Astrocyte (in vitro differentiated cells and primary cell): ENCODE results near the gene GRB10.

ENCODE experiments used
- EZH2 ChIP-seq: IDR thresholded peaks from 2 replicates; pipeline ENCODE4 v1.6.1; 2012; ENCODE audit warnings: mild to moderate bottlenecking, low read length, inconsistent platforms; ENCODE audit not compliant: insufficient read depth
- TF ChIP-seq, protein P1 (sequence below): IDR thresholded peaks from 2 replicates; pipeline ENCODE4 v1.5.1; 2011; ENCODE audit warnings: low read depth, mild to moderate bottlenecking, inconsistent platforms, low read length, moderate library complexity; ENCODE audit not compliant: insufficient read depth

DNA sequence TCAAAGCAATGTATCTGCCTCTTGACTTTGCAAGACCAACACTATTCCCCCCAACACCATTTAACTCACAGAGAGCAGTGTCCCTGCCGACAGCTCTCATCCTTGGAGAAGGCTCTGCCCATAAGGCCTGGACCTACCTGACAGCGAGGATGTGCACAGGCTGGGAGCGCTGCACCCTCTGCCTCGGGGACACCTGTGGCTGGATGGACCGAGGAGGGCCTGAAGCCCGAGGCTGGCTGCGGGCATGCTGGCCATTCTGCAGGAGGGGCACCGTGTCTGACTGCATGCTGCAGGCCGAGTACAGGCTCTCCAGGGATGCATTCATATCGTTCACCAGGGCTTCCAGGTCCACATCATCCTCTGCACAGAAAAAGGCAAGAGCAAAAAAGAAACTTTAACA lies 108.4 kb downstream of the GRB10 start:
- no peak for TF ChIP-seq EZH2
- TF ChIP-seq, protein P1, sequence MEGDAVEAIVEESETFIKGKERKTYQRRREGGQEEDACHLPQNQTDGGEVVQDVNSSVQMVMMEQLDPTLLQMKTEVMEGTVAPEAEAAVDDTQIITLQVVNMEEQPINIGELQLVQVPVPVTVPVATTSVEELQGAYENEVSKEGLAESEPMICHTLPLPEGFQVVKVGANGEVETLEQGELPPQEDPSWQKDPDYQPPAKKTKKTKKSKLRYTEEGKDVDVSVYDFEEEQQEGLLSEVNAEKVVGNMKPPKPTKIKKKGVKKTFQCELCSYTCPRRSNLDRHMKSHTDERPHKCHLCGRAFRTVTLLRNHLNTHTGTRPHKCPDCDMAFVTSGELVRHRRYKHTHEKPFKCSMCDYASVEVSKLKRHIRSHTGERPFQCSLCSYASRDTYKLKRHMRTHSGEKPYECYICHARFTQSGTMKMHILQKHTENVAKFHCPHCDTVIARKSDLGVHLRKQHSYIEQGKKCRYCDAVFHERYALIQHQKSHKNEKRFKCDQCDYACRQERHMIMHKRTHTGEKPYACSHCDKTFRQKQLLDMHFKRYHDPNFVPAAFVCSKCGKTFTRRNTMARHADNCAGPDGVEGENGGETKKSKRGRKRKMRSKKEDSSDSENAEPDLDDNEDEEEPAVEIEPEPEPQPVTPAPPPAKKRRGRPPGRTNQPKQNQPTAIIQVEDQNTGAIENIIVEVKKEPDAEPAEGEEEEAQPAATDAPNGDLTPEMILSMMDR, result no peak
